GM18502 (cell line): ENCODE measurements around the gene NFKBIB.
"Not testable (repeated sequence)": the region's sequence is repeated elsewhere in the genome, so short reads cannot be mapped to it uniquely, and the experiment has no call there.

Experiments
- ATAC-seq: cut with Tn5 transposase; IDR thresholded peaks from one replicate; pipeline ENCODE4 v1.9.1; 2021; ENCODE audit warnings: mild to moderate bottlenecking; ENCODE audit not compliant: unreplicated experiment, poor library complexity

The NFKBIB gene

DNA sequence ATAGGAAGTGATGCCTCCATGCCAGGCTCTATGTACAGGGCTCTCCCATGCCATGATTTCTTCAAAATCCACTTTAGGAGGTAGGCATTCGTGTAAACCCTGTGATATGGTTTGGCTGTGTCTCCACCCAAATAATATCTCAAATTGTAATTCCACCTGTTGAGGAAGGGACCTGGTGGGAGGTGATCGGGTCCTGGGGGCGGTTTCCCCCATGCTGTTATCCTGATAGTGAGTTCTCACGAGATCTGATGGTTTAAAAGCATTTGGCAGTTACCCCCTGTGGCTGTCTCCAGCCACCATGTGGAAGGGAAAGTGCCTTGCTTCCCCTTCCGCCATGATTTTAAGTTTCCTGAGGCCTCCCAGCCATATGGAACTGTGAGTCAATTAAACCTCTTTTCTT lies 22.7 kb downstream of the NFKBIB start:
- no peak for ATAC-seq

DNA sequence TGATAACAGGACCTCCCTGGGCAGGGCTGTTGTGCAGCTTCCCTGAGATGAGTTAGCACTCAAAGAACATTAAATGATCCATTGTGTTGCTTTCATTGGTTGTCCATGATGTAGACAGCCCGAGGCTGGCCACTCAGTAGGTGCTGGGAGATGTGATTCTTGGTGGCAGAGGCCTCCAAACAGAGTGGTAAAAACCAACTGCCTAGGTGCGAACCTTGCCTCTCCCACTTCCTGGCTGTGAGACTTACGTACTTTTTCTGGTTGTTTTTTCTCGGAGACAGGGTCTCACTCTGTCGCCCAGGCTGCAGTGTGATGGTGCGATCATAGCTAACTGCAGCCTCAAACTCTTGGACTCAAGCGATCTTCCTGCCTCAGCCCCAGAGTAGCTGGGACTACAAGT lies 24.6 kb downstream of the NFKBIB start:
- ATAC-seq, result no peak

- ATAC-seq, result no peak
Observed at GRCh38 chr19:38928391-38929001, 28.7 kb downstream of the NFKBIB start.

DNA sequence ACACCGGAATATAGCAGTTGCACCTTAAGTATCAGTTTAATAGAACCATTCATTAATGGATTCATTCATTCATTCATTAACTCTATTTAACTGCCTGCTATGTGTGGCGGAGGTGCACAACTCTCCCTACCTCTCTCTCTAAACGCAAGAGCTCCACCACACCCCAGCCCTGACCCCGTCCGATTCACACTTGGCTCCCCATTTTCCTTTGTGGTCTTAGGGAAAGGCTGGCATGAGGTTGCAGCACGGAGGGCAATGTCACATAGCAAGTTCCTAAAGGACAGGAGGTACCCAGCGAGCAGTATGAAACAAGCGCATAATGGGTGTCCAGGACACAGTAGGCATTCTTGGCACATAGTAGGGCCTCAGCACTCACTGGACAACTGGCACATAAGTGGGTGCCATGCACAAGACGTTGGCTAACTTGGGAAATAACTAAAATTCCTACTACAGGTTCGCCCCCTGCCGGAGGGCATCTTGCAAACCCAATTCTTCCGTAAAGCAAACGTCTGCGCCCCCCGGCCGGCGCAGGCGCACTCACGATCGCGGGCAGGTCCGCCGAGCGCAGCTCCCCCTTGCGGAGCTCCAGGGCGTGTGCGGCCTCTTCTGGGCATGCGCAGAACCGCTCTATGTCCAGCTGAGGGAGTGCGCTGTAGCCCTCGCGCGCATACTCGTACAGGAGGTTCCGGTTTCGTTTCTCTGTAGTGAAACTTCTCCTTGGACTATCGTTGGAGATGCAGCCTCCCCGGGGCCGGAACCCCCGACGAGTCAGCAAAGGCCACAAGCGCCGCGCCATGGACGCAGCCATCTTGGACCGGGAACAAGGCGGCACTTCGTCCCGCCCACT lies 30.4 kb downstream of the NFKBIB start, which contains the start of gene SARS2:
Gene SARS2 (minus strand): TSS at position 835 of the 847 bp plus-strand sequence. CDS start 27 bp downstream, at position 808.
- ATAC-seq, result peak; percentile 71

GRCh38 chr19:38930776-38931520 lies 31.2 kb downstream of the NFKBIB start, which contains the start of gene MRPS12:
TSS of gene MRPS12 (plus strand) at chr19:38930944. CDS start at chr19:38931295, 351 bp downstream.
- ATAC-seq, result peak; percentile 91

GRCh38 chr19:38931521-38931793 lies 31.7 kb downstream of the NFKBIB start:
- no peak for ATAC-seq

DNA sequence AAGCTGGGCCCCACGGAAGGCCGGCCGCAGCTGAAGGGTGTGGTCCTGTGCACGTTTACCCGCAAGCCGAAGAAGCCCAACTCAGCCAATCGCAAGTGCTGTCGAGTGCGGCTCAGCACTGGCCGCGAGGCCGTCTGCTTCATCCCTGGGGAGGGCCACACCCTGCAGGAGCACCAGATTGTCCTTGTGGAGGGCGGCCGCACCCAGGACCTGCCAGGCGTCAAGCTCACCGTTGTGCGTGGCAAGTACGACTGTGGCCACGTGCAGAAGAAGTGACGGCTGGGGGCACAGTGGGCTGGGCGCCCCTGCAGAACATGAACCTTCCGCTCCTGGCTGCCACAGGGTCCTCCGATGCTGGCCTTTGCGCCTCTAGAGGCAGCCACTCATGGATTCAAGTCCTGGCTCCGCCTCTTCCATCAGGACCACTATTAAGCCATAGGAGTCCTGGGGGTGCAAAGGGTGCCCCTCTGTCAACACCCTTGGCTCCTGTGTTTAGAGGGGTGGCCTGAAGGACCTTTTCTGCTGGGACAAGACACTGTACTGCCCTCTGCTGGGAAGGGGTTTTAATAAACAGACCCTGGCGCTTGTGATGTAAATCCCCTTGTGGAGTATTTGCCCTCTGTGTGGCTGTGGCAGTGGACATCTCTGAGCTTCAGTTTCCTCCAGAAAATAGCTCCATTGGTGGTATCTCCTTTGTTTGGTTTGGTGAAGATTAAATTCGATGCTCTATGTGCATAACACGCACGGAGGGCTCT lies 32.8 kb downstream of the NFKBIB start:
- no peak for ATAC-seq

GRCh38 chr19:38933544-38933943 lies 33.8 kb downstream of the NFKBIB start:
- no peak for ATAC-seq

DNA sequence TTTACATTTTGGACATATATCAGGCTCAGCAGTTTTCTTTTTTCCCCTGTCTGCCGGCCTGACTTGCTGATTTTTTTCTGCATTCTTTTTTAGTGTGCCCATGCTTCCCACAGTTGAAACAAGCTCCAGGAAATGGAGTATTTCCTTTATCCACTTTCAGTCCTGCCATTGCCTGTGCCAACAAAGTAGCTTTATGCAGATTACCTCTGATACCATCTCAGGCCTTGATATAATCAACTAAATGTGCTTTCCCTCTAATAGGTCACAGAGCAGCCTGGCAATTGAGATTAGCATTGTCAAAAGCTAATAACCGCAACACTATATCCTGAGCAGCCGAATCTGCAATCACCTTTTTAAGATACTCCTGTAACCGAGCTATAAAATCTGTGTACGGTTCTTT lies 40.2 kb downstream of the NFKBIB start:
- ATAC-seq, result no peak

DNA sequence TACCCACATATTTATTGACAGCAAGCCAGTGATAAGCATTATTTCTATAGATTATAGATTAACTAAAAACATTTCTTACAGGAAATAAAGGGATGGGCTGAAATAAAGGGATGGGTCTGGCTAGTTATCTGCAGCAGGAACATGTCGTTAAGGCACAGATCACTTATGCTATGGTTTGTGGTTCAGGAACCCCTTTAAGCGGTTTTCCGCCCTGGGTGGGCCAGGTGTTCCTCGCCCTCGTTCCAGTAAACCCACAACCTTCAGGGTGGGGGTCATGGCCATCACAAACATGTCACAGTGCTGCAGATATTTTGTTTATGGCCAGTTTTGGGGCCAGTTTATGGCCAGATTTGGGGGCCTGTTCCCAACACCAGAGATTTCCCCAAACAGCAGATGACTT lies 41.7 kb downstream of the NFKBIB start:
- ATAC-seq, result not testable (repeated sequence)

- no peak for ATAC-seq
Observed at GRCh38 chr19:38941979-38942378, 42.2 kb downstream of the NFKBIB start.

DNA sequence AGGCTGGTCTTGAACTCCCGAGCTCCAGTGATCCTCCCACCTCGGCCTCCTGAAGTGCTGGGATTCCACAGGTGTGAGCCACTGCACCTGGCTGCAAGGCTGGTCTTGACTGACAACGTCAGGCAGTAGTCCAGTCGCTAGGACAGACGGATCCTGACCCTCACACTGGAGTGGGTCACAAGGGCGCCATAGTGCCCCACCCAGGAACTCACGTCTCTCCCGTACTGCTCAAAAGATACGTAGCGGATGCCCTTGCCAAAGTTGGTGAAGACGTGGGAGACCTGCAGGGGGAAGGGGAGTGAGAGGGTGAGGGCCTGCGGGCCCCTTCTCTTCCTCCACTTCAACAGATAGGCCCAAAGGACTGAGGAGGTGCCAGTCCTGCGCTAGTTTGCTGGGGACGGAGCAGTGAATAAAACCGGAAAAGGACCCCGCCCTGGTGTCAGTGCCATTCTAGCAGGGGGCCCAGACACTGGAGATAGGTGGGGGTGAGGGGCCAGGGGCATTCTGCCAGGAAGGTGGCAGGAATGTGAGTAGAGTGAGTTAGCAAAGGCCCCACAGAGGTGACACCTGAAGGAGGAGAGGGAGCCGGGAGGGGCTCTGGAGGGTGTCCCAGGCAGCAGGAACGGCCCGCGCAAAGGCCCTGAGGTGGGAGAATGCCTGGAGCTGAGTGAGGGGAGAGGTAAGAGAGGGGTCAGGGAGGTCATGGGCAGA lies 42.9 kb downstream of the NFKBIB start:
- ATAC-seq, result no peak

- no peak for ATAC-seq
Observed at GRCh38 chr19:38944981-38945506, 45.3 kb downstream of the NFKBIB start.

GRCh38 chr19:38945562-38946228 lies 45.9 kb downstream of the NFKBIB start:
- ATAC-seq, result no peak

- no peak for ATAC-seq
Observed at GRCh38 chr19:38946229-38947010, 46.7 kb downstream of the NFKBIB start.

- ATAC-seq, result peak; percentile 78
Observed at GRCh38 chr19:38949580-38950367, 50.0 kb downstream of the NFKBIB start.

- ATAC-seq, result no peak
Observed at GRCh38 chr19:38951187-38951586, 51.4 kb downstream of the NFKBIB start.
